ENCODE data around the gene CACNA1C. TPM values are rescaled to one million over a fixed set of nuclear protein-coding genes. Genes with fewer than 3 reads are reported as not detected.

CACNA1C gene
- total and polyA plus RNA-seq, 10 of the 15 experiments (the other 5 are each of a cell fraction or from before 2014, with no cell fraction given): under 0.01 to 0.15 (median 0.09) TPM; not detected in 5

- ATAC-seq: no peak
- ChIA-PET CTCF (no interaction called here), POLR2A (interaction anchor here (0.5 kb wide), 1 partner anchor 471 kb away, joined by 3 read pairs; no protein-coding TSS in a partner anchor), SMC1A (ENCODE audit: uncharacterized antibody, unreplicated experiment) (no interaction called here), RAD21 (ENCODE audit: unreplicated experiment) (no interaction called here)
- FAIRE-seq: no peak
- no TSS peak for BruUV-seq (replicated peaks)
- Histone ChIP-seq H4K20me1 (ENCODE audit: control insufficient read depth, insufficient read depth) (no peaks in the 10 kb centered on the region), H3K9me3 (replicated peaks; ENCODE audit: control insufficient read depth, insufficient read depth, low read length) (no peaks in the 10 kb centered on the region; the same call in 2 of the 3 replicates), H3K4me1 (ENCODE audit: control insufficient read depth, insufficient read depth, low read length) (no peaks in the 10 kb centered on the region; the same call in 1 of the 2 replicates), H3K79me2 (ENCODE audit: control insufficient read depth, insufficient read depth, low read length) (no peaks in the 10 kb centered on the region), H2AFZ (ENCODE audit: control insufficient read depth, low read depth, low read length) (no peak overlapping the region), H3K27me3 (replicated peaks in 1 of 2; ENCODE audit: control insufficient read depth in 2 of 2, insufficient read depth in 2 of 2, low read length in 1 of 2) (peaks cover 3% of the 10 kb centered on the region in 2 experiments; a peak in 2 of 4 replicates), H3K4me3 (no peak overlapping the region), H3K36me3 (ENCODE audit: control insufficient read depth in 2 of 2, insufficient read depth in 2 of 2, low read length in 1 of 2) (no peaks in the 10 kb centered on the region), H3K4me2 (ENCODE audit: control insufficient read depth, insufficient read depth) (no peak overlapping the region), H3K27ac (ENCODE audit: control insufficient read depth, insufficient read depth) (no peak overlapping the region), H3K9ac (ENCODE audit: control insufficient read depth, insufficient read depth, low read length) (no peak overlapping the region)
- in situ Hi-C loops (cut with MboI) (no loop called here), intact Hi-C loops (cut with micrococcal nuclease; ENCODE audit: unreplicated experiment) (no loop called here)
- DNase-seq (ENCODE audit: low read depth, low spot score): no peak
- WGBS (ENCODE audit: insufficient coverage, insufficient replicate concordance, low lambda C conversion rate, missing lambda C conversion rate): 6% methylated on average over 5 of the region's 5 CpGs
- TF ChIP-seq E2F8 (IDR thresholded peaks at IDR 0.05; ENCODE audit: low read depth, partially characterized antibody): no peak
Measured at GRCh38 chr12:2520722-2521246, 468.0 kb downstream of the CACNA1C start.

- Histone ChIP-seq H3K79me2 (ENCODE audit: control insufficient read depth, insufficient read depth, low read length) (no peaks in the 10 kb centered on the region), H3K4me3 (no peak overlapping the region), H3K36me3 (ENCODE audit: control insufficient read depth in 2 of 2, insufficient read depth in 2 of 2, low read length in 1 of 2) (no peaks in the 10 kb centered on the region), H3K27me3 (replicated peaks in 1 of 2; ENCODE audit: control insufficient read depth in 2 of 2, insufficient read depth in 2 of 2, low read length in 1 of 2) (peaks cover 0 to 3% of the 10 kb centered on the region in 2 experiments; a peak in 2 of 4 replicates), H3K27ac (ENCODE audit: control insufficient read depth, insufficient read depth) (no peak overlapping the region), H3K9ac (ENCODE audit: control insufficient read depth, insufficient read depth, low read length) (no peak overlapping the region), H2AFZ (ENCODE audit: control insufficient read depth, low read depth, low read length) (no peak overlapping the region), H3K4me1 (ENCODE audit: control insufficient read depth, insufficient read depth, low read length) (no peaks in the 10 kb centered on the region; the same call in 1 of the 2 replicates), H3K9me3 (replicated peaks; ENCODE audit: control insufficient read depth, insufficient read depth, low read length) (no peaks in the 10 kb centered on the region; the same call in 2 of the 3 replicates), H3K4me2 (ENCODE audit: control insufficient read depth, insufficient read depth) (no peak overlapping the region), H4K20me1 (ENCODE audit: control insufficient read depth, insufficient read depth) (no peaks in the 10 kb centered on the region)
- no TSS peak for BruUV-seq (replicated peaks)
- no peak for FAIRE-seq
- 25% methylated on average over 9 of the region's 9 CpGs for WGBS (ENCODE audit: insufficient coverage, insufficient replicate concordance, low lambda C conversion rate, missing lambda C conversion rate)
- DNase-seq (ENCODE audit: low read depth, low spot score): no peak
- ChIA-PET SMC1A (ENCODE audit: uncharacterized antibody, unreplicated experiment) (no interaction called here), CTCF (no interaction called here), RAD21 (ENCODE audit: unreplicated experiment) (no interaction called here), POLR2A (no interaction called here)
- in situ Hi-C loops (cut with MboI): no loop called here
- ATAC-seq: no peak
- intact Hi-C loops (cut with micrococcal nuclease; ENCODE audit: unreplicated experiment): no loop called here
- no peak for TF ChIP-seq YBX1 (IDR thresholded peaks at IDR 0.05)
- no peak for TF ChIP-seq EP300 (IDR thresholded peaks at IDR 0.05; ENCODE audit: borderline replicate concordance in 1 of 2, control insufficient read depth in 1 of 2, low read depth in 2 of 2, low read length in 2 of 2)
- TF ChIP-seq RB1 (IDR thresholded peaks at IDR 0.05; ENCODE audit: borderline replicate concordance): no peak
- TF ChIP-seq ETV6 (conservative IDR thresholded peaks at IDR 0.05 in 1 of 2, IDR thresholded peaks at IDR 0.05 in 1 of 2; ENCODE audit: borderline replicate concordance in 1 of 2, low read depth in 1 of 2): no peak
- TF ChIP-seq RUNX3 (IDR thresholded peaks at IDR 0.05; ENCODE audit: low read length): no peak
- TF ChIP-seq ZBTB11 (CRISPR knock-in tag; IDR thresholded peaks at IDR 0.05): no peak
- no peak for TF ChIP-seq RFX5 (IDR thresholded peaks at IDR 0.05; ENCODE audit: low read depth, low read length)
- no peak for TF ChIP-seq NRF1 (conservative IDR thresholded peaks at IDR 0.05; ENCODE audit: low read depth, low read length)
- no peak for TF ChIP-seq NR2C1 (IDR thresholded peaks at IDR 0.05)
- TF ChIP-seq TCF7 (IDR thresholded peaks at IDR 0.05; ENCODE audit: borderline replicate concordance): no peak
Measured at GRCh38 chr12:2523317-2523716, 470.5 kb downstream of the CACNA1C start.

All from GM12878 (cell line).